Mammary epithelial cell (primary cell): Measurements from ENCODE around the gene C13orf46.

ENCODE experiments used
- EZH2 ChIP-seq: IDR thresholded peaks from 2 replicates; pipeline ENCODE4 v1.6.1; 2012; ENCODE audit warnings: low read length, inconsistent platforms, borderline replicate concordance
- TF ChIP-seq, protein P1 (sequence below), 2 donors: IDR thresholded peaks in 1 of 2; conservative IDR thresholded peaks in 1 of 2; 2 replicates each; pipeline ENCODE4 v1.5.1; 2011 to 2012; ENCODE audit warnings: inconsistent platforms in 2 of 2, low read length in 2 of 2, mild to moderate bottlenecking in 2 of 2, control low read depth in 1 of 2, low read depth in 1 of 2; ENCODE audit not compliant: insufficient read depth in 1 of 2; ENCODE audit errors: extremely low read depth in 1 of 2

DNA sequence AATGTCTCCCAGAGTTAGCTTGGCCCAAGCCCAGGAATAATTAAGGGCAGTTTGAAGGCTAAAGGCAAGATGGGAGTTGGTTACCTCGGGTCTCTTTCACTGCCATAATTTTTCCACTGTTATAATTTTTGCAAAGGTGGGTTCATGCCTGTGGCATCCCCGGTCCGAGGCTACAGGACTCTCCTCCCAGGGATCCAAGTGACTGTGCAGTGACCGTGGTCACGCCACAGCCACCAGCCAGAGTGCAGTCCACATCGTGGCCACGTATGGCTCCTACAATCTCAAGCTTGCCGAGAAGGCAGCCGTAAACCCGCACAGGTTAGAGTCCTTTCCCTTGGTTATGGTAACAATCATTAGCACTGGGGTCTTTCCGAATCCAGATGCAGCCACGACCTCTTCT lies 36.8 kb downstream of the C13orf46 start:
- no peak for TF ChIP-seq EZH2
- TF ChIP-seq, protein P1, sequence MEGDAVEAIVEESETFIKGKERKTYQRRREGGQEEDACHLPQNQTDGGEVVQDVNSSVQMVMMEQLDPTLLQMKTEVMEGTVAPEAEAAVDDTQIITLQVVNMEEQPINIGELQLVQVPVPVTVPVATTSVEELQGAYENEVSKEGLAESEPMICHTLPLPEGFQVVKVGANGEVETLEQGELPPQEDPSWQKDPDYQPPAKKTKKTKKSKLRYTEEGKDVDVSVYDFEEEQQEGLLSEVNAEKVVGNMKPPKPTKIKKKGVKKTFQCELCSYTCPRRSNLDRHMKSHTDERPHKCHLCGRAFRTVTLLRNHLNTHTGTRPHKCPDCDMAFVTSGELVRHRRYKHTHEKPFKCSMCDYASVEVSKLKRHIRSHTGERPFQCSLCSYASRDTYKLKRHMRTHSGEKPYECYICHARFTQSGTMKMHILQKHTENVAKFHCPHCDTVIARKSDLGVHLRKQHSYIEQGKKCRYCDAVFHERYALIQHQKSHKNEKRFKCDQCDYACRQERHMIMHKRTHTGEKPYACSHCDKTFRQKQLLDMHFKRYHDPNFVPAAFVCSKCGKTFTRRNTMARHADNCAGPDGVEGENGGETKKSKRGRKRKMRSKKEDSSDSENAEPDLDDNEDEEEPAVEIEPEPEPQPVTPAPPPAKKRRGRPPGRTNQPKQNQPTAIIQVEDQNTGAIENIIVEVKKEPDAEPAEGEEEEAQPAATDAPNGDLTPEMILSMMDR (conservative IDR thresholded peaks at IDR 0.05 in 1 of 2, IDR thresholded peaks at IDR 0.05 in 1 of 2; ENCODE audit: extremely low read depth in 1 of 2, insufficient read depth in 1 of 2, low read depth in 1 of 2, low read length in 2 of 2) = no peak
